Measurements from ENCODE around the gene CLDN34.

Gene CLDN34

GRCh38 chrX:10017872-10018271, 50.7 kb downstream of the CLDN34 start:
- DNase-seq = no peak
